Right lobe of liver (tissue), 4 donors: ENCODE results near the gene CES2.

ENCODE experiments used
- POLR2A ChIP-seq: fragments of 450-650 bp; IDR thresholded peaks from one replicate; pipeline ENCODE4 v1.6.1; 2017; ENCODE audit warnings: antibody characterized with exemption, mild to moderate bottlenecking
- TF ChIP-seq, protein P1 (sequence below), 4 donors: fragments of 200-600 bp in 3 of 4; fragments of 450-650 bp in 1 of 4; IDR thresholded peaks; one replicate each; pipeline versions ENCODE4 v1.5.1 to v1.8.0; 2016 to 2022; ENCODE audit warnings: antibody characterized with exemption in 4 of 4, mild to moderate bottlenecking in 2 of 4
- donor health status: DM: no; HTN: no; CAD: no.
- donor health status: DM: no; HTN: no; CAD: no.
- donor health status: DM: no; HTN: yes; CAD: no.

GRCh38 chr16:66921729-66922450 is 13.4 kb upstream of the CES2 start:
- TF ChIP-seq, protein P1, sequence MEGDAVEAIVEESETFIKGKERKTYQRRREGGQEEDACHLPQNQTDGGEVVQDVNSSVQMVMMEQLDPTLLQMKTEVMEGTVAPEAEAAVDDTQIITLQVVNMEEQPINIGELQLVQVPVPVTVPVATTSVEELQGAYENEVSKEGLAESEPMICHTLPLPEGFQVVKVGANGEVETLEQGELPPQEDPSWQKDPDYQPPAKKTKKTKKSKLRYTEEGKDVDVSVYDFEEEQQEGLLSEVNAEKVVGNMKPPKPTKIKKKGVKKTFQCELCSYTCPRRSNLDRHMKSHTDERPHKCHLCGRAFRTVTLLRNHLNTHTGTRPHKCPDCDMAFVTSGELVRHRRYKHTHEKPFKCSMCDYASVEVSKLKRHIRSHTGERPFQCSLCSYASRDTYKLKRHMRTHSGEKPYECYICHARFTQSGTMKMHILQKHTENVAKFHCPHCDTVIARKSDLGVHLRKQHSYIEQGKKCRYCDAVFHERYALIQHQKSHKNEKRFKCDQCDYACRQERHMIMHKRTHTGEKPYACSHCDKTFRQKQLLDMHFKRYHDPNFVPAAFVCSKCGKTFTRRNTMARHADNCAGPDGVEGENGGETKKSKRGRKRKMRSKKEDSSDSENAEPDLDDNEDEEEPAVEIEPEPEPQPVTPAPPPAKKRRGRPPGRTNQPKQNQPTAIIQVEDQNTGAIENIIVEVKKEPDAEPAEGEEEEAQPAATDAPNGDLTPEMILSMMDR (IDR thresholded peaks at IDR 0.05): no peak
- TF ChIP-seq POLR2A: no peak
